ENCODE measurements around the gene IFNA13. TPM values are rescaled to one million over a fixed set of nuclear protein-coding genes. Genes with fewer than 3 reads are reported as not detected.

Gene IFNA13
- total and polyA plus RNA-seq, 2 of the 13 experiments (the other 11 are each of a cell fraction or from before 2014, with no cell fraction given) = not detected

- no peak for TF ChIP-seq CSRNP1 (CRISPR knock-in tag; IDR thresholded peaks at IDR 0.05)
- no peak for TF ChIP-seq ZNF543 (CRISPR knock-in tag; IDR thresholded peaks at IDR 0.05)
- TF ChIP-seq ZBTB8A (CRISPR knock-in tag; IDR thresholded peaks at IDR 0.05; ENCODE audit: borderline replicate concordance, low read depth) = no peak
- TF ChIP-seq RFX3 (CRISPR knock-in tag; IDR thresholded peaks at IDR 0.05) = no peak
- no peak for TF ChIP-seq NFE2L1 (CRISPR knock-in tag; IDR thresholded peaks at IDR 0.05; ENCODE audit: borderline replicate concordance)
- TF ChIP-seq DMAP1 (CRISPR knock-in tag; IDR thresholded peaks at IDR 0.05) = no peak
- no peak for TF ChIP-seq ZSCAN22 (CRISPR knock-in tag; IDR thresholded peaks at IDR 0.05)
These were observed 27.1 kb downstream of the IFNA13 start (continued) for GRCh38 chr9:21340735-21341134.

- Histone ChIP-seq H3K4me2 (ENCODE audit: low read depth, low read length) (no peak overlapping the region), H3K27ac (ENCODE audit: extremely low read length, insufficient read depth, low read length) (no peak overlapping the region)
- peak; percentile 33 for DNase-seq (ENCODE audit: low spot score)
These were observed 31.4 kb downstream of the IFNA13 start for GRCh38 chr9:21336457-21336856.

More at GRCh38 chr9:21336457-21336856, 31.4 kb downstream of the IFNA13 start:
- peak; percentile 39 for ATAC-seq
- Histone ChIP-seq H2AFZ (ENCODE audit: low read length) (no peak overlapping the region), H3K27me3 (ENCODE audit: control insufficient read depth in 1 of 2, insufficient read depth in 2 of 2, low read length in 2 of 2) (no peaks in the 10 kb centered on the region; a peak in 1 of 5 replicates), H3K79me2 (ENCODE audit: insufficient read depth, low read length) (peaks cover 32% of the 10 kb centered on the region), H4K20me1 (ENCODE audit: insufficient read depth, low read length) (no peaks in the 10 kb centered on the region; the same call in 1 of the 2 replicates), H3K4me3 (replicated peaks in 1 of 3; ENCODE audit: insufficient read depth in 1 of 3, low read depth in 2 of 3, low read length in 3 of 3) (no peak overlapping the region), H3K9ac (ENCODE audit: insufficient read depth, low read depth, low read length) (no peak overlapping the region), H3K36me3 (replicated peaks in 1 of 2; ENCODE audit: control insufficient read depth in 1 of 2, insufficient read depth in 2 of 2, low read length in 2 of 2) (no peaks in the 10 kb centered on the region), H3K4me1 (ENCODE audit: insufficient read depth, low read length) (peaks cover 36% of the 10 kb centered on the region), H3K9me3 (ENCODE audit: low read length) (no peaks in the 10 kb centered on the region)
- BruUV-seq (replicated peaks) = no TSS peak
- ChIA-PET CTCF (ENCODE audit: low intra/inter-chr PET ratio, low total read pairs) (no interaction called here), POLR2A (no interaction called here)
- TF ChIP-seq GATA4 (IDR thresholded peaks at IDR 0.05; ENCODE audit: borderline replicate concordance, low read depth) = no peak
- 0 out of 2 replicates have a peak, but pooled peaks have one; percentile 8 for TF ChIP-seq CTCF (CRISPR knock-in tag; IDR thresholded peaks at IDR 0.05)
- intact Hi-C loops (cut with micrococcal nuclease; ENCODE audit: unreplicated experiment) (loop anchor here (10.0 kb wide), 1 partner anchor 668 kb away; the partner anchor contains the start of gene CDKN2B), in situ Hi-C loops (cut with HindIII; ENCODE audit: extremely low pct_ligation_motif_present, low pct_unique_long_range_greater_than_20kb) (loop anchor here (10.0 kb wide), 1 partner anchor 458 kb away; no protein-coding TSS in a partner anchor)
- FAIRE-seq = no peak
